Choroid plexus epithelial cell (primary cell): ENCODE measurements around the gene SLC34A3.
"Not testable (repeated sequence)": the region's sequence is repeated elsewhere in the genome, so short reads cannot be mapped to it uniquely, and the experiment has no call there.

Experiments
- DNase-seq: peaks from one replicate; pipeline ENCODE4 v3.0.0-alpha.2; 2010; ENCODE audit warnings: low read depth
- H3K4me3 ChIP-seq: 2 replicates; pipeline ENCODE4 v1.5.1; 2011; ENCODE audit warnings: low read depth, mild to moderate bottlenecking, control low read depth, low read length, moderate library complexity
- CTCF ChIP-seq: conservative IDR thresholded peaks from 2 replicates; pipeline ENCODE4 v1.5.1; 2011; ENCODE audit warnings: low read depth, mild to moderate bottlenecking, control low read depth, inconsistent platforms, low read length, moderate library complexity

Gene SLC34A3

GRCh38 chr9:137241490-137242268, 11.0 kb downstream of the SLC34A3 start:
- no peak for DNase-seq
- TF ChIP-seq CTCF = no peak
- H3K4me3 ChIP-seq = peak overlapping the region; percentile 85

- no peak for TF ChIP-seq CTCF
- no peak for DNase-seq
These were observed 11.8 kb downstream of the SLC34A3 start for GRCh38 chr9:137242269-137243203.

GRCh38 chr9:137243266-137243625, 12.5 kb downstream of the SLC34A3 start:
- DNase-seq, H3K4me3 ChIP-seq: not testable (repeated sequence)

More at GRCh38 chr9:137242269-137243203, 11.8 kb downstream of the SLC34A3 start:
- H3K4me3 ChIP-seq = peak overlapping the region; percentile 85

GRCh38 chr9:137243626-137244485, 13.2 kb downstream of the SLC34A3 start:
- H3K4me3 ChIP-seq = no peak overlapping the region
- TF ChIP-seq CTCF = peak; percentile 24
- no peak for DNase-seq

GRCh38 chr9:137244486-137245449, 14.1 kb downstream of the SLC34A3 start:
- DNase-seq = no peak
- peak; percentile 3 for TF ChIP-seq CTCF
- no peak overlapping the region for H3K4me3 ChIP-seq

GRCh38 chr9:137245450-137246421, 15.0 kb downstream of the SLC34A3 start:
- H3K4me3 ChIP-seq = no peak overlapping the region
- no peak for TF ChIP-seq CTCF

More at GRCh38 chr9:137245450-137246421, 15.0 kb downstream of the SLC34A3 start:
- no peak for DNase-seq
